HG02798 (cell line): ENCODE results near the gene SNN.

ENCODE experiments used
- ATAC-seq: cut with Tn5 transposase; IDR thresholded peaks from one replicate; pipeline ENCODE4 v1.9.1; 2021; ENCODE audit warnings: mild to moderate bottlenecking; ENCODE audit not compliant: unreplicated experiment, poor library complexity

Gene SNN

DNA sequence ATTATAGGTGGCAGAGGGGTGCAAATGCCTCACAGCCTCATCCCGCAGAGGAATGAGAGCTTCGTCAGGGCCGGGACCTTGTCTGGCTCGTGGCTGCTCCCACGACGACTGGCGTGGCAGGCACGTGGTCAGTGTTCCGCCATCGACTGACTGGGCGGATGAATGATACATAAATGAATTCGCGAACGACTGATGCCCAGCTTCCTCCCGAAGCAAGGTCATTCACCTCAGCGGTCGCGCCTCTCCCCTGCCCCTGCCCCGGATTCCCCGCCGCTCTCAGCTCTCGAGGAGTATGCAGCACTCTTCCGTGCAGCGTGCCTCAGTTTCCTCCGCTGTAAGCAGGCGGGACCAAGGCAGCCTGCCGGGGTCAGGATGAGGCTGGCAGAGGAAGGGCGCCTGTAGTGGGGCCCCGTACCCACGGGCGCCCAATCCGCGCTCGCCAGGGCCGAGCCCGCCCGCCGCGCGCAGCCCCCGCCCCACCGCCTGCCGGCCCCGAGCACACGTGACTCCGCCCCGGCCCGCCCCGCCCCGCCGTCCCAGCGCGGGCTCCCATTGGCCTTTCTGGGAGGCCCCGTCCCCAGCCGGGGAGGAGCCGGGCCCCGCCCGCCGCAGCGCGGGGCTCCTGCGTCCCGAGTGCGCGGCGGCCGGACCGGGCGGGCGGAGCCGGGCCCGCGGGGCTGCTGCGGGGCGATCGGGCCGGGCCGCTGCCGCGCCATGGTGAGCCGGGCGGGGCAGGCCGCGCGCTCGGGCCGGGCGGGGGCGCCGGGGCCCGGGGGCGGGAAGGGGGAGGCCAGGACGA, at the start of gene SNN:
SNN (plus strand) TSS at position 632 of the 799 bp plus-strand sequence. CDS start 7,605 bp downstream, outside the sequence.
- peak; percentile 82 for ATAC-seq

DNA sequence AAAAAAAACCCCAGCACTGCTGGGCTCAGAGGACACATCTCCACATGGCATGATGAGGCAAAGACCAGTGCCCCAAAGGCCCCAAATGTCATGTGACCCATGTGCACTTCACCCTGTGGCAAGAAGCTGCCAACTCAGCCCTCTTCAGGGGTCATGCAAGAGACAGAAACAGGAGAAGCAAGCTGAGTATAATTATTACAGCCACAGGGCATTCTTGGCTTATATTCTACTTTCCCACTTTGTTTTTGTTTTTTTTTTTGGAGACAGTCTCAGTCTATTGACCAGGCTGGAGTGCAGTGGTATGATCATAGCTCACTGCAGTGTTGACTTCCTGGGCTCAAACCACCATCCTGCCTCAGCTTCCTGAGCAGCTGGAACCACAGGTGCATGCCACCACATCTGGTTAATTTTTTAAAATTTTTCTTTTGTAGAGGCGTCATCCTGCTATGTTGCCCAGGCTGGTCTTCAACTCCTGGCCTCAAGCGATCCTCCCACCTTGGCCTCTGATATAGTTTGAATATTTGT, 48.9 kb upstream of the SNN start:
- ATAC-seq, result no peak

DNA sequence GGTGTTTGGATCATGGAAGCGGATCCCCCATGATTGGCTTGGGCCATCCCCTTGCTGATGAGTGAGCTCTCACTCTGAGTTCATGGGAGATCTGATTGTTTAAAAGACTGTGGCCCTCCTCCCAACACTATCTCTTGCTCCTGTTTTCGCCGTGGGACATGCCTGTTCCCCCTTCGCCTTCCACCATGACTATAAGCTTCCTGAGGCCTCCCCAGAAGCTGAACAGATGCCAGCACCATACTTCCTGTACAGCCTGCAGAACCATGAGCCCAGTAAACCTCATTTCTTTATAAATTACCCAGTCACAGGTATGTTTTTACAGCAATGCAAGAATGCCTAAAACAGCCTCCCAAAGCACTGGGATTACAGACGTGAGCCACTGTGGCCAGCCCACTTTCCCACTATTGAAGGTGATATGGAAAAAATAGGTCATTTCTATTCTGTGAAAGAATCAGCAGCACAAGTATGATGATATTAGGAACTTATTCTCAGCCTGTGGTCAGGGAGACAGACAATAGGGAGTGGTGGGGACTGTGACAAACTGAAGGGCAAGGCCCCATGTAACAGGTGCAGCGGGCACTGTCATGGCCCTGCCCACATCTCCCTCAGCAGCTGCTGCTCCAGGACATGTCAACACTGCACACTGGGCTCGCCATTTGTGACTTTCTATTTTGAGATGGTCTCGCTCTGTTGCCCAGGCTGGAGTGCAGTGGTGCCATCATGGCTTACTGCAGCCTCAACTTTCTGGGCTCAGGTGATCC, 47.8 kb upstream of the SNN start:
- ATAC-seq, result no peak

DNA sequence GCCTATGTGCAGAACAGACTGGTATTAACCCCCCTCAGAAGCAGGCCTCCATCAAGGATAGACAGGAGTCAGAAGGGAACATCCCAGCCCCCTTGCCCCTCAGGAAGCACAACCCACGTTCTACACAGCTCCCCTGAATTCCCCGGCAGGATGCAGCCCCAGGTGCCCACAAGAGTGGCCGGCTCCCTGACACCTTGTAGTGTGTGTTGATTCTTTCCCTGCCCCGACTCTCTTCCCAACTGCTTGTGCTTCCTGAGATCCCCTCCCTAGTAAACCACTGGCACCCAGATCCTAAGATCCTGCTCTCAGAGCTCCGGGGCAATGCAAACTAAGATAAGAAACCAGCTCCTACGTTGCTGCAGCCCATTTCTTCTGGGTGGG, 46.7 kb upstream of the SNN start:
- no peak for ATAC-seq

DNA sequence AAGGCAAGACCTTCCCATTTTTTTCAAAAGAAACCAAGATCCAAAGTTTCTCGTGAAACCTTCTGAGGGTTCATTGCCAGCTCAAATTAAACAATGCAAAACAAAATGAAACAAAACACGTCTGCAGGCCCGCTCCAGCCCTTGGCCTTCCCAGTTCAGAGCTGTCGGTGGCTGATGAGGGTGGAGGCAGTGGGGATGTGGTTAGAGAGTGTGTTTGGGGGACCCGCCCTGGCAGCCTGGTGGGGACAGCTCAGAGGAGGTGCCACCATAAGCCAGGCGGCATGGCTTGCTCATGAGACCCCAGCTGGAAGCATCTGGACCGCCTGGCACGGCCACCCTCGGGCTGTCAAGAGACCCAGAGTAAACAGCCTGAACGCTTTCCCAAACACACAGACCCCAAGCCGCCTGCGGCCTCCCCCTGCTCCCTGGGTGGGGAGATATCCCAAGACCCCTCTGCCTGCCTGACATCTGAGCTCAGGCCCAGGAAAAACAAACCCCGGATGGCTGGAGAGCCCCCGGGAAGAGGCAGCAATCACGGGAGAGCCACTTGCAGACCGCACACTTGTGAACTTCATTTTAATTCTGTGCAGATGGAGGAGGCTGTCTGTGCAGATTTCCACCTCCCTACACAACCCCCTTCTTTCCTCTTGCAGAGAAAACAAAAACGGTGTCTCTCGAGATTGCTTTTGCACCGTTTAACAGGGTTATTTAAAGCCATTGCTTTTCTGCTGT, 46.2 kb upstream of the SNN start:
- peak; percentile 46 for ATAC-seq

DNA sequence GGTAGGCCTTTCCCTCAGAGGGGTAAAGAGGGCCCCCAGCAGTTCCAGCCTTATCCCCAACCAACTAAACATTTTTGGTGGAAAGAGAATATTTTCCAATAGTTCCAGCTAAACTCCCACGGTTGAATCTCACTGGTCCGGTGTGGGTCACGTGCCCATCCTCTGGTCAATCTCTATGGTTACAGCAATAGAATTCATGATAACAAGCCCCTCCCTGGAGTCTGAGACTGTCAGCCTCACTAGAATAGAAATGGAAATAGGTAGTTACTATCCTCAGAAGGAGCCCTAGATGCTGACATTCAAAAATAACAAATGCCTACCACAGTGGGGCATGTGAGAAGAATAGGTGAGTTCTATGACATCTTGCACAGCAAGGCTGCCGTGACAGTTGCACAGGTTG, 44.0 kb upstream of the SNN start:
- ATAC-seq, result no peak

DNA sequence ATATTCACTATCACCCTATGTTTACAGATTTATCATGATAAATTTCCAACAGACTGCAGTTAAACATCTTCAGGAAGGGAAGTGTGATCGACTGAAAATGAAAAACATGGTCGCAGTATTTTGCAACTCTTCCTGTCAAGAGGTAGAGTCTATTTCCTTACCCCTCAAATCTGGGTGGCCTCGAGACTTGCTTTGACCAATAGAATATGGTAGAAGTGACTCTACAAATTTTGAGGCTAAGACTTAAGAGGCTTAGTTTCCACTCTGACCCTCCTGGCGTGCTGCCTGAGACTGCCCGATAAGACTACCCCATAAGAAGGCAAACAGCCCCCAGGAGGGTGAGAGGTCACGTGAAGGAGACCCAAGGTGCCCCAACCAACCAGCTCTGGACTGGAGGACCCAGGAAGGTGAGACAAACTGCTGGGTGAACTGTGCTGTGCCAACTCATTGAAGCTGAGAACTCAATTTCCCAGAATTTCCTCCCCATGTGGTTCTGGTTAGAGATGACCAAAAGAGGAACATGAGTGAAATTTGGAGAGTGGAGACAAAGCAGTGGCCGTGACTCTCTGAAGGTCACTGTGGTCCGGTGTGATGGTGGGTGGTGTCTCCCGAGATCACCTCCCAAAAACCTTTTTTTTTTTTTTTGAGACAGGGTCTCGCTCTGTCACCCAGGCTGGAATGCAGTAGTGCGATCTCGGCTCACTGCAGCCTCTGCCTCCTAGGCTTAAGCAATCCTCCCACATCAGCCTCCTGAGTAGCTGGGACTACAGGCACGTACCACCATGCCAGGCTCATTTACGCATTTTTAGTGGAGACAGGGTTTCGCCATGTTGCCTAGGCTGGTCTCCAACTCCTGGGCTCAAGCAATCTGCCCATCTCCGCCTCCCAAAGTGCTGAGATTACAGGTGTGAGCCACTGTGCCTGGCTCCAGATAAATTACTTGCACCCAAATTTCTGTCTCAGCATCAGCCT, 43.3 kb upstream of the SNN start:
- no peak for ATAC-seq

DNA sequence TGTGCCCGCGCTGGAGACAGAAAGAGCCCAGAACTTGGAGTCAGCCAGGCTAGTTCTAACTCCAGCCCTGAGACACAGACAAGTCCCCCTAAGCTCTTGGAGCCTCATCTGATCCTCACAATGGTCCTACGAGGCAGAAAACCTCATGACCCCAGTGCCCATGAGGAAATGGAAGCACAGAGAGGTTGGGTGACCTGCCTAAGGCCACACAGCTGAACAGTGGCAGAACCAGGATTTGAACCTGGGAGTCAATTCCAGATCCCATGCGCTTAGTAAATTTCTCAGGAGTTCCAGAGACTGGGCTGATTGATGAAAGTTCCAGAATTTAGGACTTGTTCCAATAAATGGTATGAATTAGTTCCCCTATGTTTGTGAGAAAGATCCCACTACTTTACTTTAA, 42.5 kb upstream of the SNN start:
- ATAC-seq, result no peak

DNA sequence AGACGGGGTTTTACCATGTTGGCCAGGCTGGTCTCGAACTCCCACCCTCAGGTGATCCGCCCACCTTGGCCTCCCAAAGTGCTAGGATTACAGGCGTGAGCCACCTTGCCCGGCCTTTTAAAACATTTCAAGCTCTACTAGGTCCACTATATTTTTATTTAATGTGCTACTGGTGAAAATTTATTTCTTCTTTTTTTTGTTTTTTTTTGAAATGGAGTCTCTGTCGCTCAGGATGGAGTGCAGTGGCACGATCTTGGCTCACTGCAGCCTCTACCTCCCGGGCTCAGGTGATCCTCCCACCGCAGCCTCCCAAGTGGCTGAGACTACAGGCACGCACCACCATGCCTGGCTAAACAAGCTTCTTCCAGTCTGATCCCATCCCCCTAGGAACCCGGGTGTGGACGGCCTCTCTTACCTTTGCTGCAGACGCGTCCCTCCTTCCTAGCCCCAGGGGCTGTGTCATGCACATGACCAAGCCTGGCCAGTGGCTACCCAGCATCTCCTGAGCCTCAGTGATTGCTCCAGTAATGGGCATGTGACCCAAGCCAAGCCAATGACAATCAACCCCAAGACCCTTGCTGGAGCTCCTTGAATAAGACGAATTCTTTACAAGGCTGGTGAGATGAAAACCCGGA, 41.5 kb upstream of the SNN start:
- no peak for ATAC-seq

DNA sequence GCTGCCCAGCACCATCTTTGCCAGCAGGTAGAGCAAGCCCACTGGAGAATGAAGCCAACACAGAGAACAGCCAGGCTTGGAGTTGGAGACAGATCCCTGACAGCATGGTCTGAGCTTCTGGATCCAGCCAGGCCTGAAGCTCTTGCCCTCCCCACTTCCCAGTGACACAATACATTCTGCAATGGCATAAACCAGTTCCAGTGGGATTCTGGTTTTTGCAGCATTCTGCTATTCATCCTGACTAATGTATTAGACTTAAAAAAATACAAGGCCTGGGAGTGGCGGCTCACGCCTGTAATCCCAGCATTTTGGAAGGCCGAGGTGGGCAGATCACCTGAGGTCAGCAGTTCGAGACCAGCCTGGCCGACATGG, 41.0 kb upstream of the SNN start:
- no peak for ATAC-seq

DNA sequence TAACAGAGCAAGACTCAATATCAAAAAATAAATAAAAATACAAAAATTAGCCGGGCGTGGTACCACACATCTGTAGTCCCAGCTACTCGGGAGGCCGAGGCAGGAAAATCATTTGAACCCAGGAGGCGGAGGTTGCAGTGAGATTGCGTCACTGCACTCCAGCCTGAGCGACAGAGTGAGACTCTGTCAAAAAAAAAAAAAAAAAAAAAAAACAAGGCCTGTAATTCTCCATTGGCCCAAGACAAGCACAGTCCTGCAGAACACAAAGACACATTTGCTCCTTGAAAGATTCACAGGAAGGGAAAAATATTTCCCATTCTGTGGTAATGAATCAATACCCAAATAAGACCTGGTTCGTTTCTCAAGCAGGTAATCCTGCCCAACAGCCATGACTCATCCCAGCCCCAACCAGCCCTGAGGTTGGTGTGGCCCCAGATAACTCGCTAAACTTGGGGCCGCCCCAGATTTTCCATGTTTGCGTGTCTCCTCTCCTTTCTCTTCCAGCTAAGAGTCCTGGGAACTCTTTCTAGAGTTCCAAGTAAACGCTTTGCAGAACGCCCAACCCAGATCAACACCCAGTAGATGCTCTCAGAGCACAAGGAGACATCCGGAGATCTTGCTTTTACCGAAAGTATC, 40.3 kb upstream of the SNN start:
- ATAC-seq, result no peak

DNA sequence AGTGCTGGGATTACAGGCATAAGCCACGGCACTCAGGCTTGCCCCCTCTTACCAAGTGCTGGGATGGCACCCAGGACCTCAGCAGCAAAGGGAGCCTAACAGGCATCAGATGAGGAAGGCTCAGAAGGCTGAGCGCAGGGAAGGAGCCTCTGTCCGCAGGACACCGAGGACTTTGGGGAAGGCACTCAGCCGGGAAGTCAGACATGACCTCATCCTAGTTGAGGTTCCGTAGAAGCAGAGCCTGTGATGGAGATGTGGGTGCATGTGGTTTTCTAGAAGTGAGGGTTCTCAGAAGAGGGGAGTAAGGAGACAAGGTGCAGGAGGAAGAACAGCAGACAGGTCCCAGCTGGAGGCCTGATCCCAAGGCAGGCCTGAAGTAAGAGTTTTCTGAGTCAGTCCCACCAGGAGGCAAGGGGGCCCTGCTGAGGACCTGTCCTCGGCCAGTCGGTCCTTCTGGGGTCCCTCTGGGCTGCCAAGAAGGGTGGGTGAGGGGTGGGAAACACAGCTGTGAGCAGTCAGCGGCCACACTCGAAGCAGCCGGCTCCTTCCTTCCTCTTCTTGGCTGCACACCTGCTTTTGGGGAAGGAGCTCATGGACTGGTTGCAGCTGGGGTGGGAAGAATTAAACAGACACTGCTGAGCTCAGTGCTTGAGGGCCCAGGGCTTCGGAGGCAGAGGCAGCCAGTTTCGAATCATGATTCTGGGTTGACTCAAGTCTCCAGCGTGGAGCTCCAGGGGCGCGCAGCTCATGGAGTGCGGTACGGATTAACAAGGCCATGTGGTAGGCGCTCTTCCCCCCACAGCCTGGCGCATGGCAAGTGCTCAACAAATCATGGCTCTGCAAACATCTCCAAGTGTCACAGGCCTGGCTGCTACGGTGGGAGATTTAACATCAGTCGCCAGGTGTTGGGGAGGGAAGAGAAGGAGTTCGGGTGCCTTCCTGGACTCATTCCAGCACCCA, 38.9 kb upstream of the SNN start:
- ATAC-seq, result no peak

DNA sequence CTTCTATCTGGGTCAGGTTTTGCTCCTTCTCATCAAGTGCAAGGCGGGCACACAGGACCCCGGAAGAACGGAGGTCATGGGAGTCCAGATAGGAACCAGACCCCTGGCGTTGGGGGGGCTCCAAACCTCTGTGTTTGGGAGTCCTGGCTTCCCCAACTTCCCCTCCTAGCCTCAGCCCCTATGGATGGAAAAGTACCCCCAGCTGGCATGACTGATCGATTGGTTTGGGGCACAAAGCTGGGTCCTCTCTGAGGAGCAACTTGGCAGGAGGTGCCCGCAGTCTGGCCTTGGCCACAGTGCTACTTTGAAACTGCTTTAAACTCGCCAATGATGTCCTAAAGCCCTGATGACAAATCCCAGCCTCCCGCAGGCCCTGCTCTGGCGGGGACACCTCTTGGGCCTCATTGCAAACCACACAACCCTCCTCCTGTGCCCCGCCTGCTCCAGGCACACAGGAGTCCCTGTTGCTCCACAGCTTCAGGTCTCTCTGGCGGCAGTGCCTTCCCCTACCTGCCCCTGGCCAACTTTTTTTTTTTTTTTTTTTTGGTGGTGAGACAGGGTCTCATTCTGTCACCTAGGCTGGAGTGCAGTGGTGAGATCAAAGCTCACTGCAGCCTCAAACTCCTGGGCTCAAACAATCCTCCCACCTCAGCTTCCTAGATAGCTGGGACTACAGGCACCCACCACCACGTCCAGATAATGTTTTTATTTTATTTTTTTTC, 38.0 kb upstream of the SNN start:
- ATAC-seq, result no peak

DNA sequence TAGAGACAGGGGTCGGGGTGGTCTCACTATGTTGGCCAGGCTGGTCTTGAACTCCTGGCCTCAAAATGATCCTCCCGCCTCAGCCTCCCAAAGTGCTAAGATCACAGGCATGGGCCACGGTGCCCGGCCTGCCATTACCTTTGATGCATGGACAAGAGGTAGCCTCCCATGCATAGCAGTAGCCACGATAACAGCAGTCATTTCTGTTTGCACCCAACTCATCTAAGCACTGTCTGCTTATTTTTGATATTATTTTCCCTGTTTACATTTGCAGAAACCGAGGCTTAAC, 37.5 kb upstream of the SNN start:
- no peak for ATAC-seq

DNA sequence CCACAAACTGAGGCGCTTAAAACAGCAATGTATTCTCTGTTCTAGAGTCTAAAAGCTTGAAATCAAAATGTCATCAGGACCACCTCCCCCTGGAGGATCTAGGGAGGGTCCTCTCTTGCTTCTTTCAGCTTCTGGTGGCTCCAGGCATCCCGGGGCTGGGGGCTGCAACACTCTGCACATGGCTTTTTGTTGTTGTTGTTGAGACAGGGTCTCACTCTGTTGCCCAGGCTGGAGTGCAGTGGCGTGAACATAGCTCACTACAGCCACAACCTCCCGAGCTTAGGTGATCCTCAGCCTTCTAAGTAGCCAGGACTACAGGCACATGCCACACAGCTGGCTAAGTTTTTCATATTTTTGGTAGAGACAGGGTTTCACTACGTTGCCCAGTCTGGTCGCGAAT, 37.0 kb upstream of the SNN start:
- no peak for ATAC-seq

DNA sequence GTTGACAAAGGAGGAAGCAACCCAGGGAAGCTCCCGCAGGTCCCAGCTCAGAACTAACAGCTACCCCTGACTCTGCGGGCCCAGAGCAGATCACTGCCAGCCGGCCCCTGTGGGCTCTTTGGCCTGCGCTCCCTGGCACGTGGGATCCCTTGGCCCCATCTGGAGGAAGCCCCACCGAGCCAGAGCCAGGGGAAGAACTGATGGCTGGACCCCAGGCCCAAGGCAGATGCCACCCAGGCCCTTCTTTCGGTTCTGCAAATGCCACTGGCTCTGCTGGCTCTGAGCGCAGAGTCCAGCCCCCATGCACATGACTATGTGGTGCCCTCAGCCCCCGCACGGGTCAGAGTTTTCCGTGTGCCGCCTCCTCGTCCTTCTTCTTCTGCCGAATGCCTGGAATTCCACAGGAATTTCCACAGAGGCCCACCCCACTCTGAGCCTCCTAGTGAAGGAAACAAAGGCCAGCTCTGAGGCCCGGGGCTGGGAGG, 35.8 kb upstream of the SNN start:
- ATAC-seq, result no peak

DNA sequence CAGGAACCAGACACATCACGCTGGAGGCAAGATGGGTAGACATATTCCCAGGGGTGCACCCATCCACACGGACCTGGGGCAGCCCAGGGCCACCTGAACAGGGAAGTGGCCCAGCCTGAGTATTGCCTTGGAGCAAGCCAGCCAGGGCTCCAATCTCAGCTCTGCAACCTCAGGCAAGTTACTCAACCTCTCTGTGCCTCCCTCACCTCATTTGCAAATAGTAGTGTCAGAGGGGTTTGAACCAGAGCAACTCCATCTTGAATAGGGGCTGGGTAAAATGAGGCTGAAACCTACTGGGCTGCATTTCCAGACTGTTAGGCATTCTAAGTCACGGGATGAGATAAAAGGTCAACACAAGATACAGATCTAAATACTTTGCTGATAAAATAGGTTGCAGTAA, 35.1 kb upstream of the SNN start:
- no peak for ATAC-seq
